ENCODE data around the gene TSPAN17. TPM values are rescaled to one million over a fixed set of nuclear protein-coding genes. Genes with fewer than 3 reads are reported as not detected.
"Not testable (repeated sequence)": the region's sequence is repeated elsewhere in the genome, so short reads cannot be mapped to it uniquely, and the experiment has no call there.

The TSPAN17 gene
- total RNA-seq: 38.5 and 43.8 TPM in 2 replicates

- DNase-seq (ENCODE audit: low read depth): peak; percentile 93
Measured at GRCh38 chr5:176647030-176647842, at the start of gene TSPAN17. Gene TSPAN17, plus strand, starts transcription at chr5:176647484. Its CDS starts 132 bp downstream, at chr5:176647616.

GRCh38 chr5:176599749-176600430, 47.4 kb upstream of the TSPAN17 start:
- DNase-seq (ENCODE audit: low read depth): not testable (repeated sequence)

GRCh38 chr5:176601901-176602482, 45.3 kb upstream of the TSPAN17 start:
- no peak for DNase-seq (ENCODE audit: low read depth)

GRCh38 chr5:176603091-176603490, 44.2 kb upstream of the TSPAN17 start:
- DNase-seq (ENCODE audit: low read depth): no peak

- no peak for DNase-seq (ENCODE audit: low read depth)
Measured at GRCh38 chr5:176606032-176606431, 41.3 kb upstream of the TSPAN17 start.

- DNase-seq (ENCODE audit: low read depth): no peak
Measured at GRCh38 chr5:176606875-176607274, 40.4 kb upstream of the TSPAN17 start.

- no peak for DNase-seq (ENCODE audit: low read depth)
Measured at GRCh38 chr5:176608142-176608705, 39.1 kb upstream of the TSPAN17 start.

- DNase-seq (ENCODE audit: low read depth): peak; percentile 25
Measured at GRCh38 chr5:176608937-176609723, 38.2 kb upstream of the TSPAN17 start.

- DNase-seq (ENCODE audit: low read depth): no peak
Measured at GRCh38 chr5:176609724-176610434, 37.4 kb upstream of the TSPAN17 start, which contains the start of gene GPRIN1. Gene GPRIN1, minus strand, starts transcription at chr5:176610156. Its CDS starts 10,322 bp downstream, at chr5:176599834.

GRCh38 chr5:176610435-176610773, 36.9 kb upstream of the TSPAN17 start:
- DNase-seq (ENCODE audit: low read depth): no peak

GRCh38 chr5:176611435-176611834, 35.8 kb upstream of the TSPAN17 start:
- peak; percentile 75 for DNase-seq (ENCODE audit: low read depth)

GRCh38 chr5:176612008-176612407, 35.3 kb upstream of the TSPAN17 start:
- DNase-seq (ENCODE audit: low read depth): no peak

- no peak for DNase-seq (ENCODE audit: low read depth)
Measured at GRCh38 chr5:176612855-176613254, 34.4 kb upstream of the TSPAN17 start.

GRCh38 chr5:176614805-176615478, 32.3 kb upstream of the TSPAN17 start:
- DNase-seq (ENCODE audit: low read depth): peak; percentile 59

- no peak for DNase-seq (ENCODE audit: low read depth)
Measured at GRCh38 chr5:176616511-176616910, 30.8 kb upstream of the TSPAN17 start.

GRCh38 chr5:176618783-176619182, 28.5 kb upstream of the TSPAN17 start:
- DNase-seq (ENCODE audit: low read depth): no peak

- DNase-seq (ENCODE audit: low read depth): peak; percentile 74
Measured at GRCh38 chr5:176619203-176619568, 28.1 kb upstream of the TSPAN17 start.

- DNase-seq (ENCODE audit: low read depth): no peak
Measured at GRCh38 chr5:176619569-176620332, 27.5 kb upstream of the TSPAN17 start.

GRCh38 chr5:176620333-176620981, 26.8 kb upstream of the TSPAN17 start:
- DNase-seq (ENCODE audit: low read depth): no peak

Data from renal cortical epithelial cell (primary cell).